22Rv1 (cell line): ENCODE measurements around the gene STX12.
A peak's percentile ranks its signal among the peaks of the same experiment; 100 is the strongest.
"Not testable (repeated sequence)": the region's sequence is repeated elsewhere in the genome, so short reads cannot be mapped to it uniquely, and the experiment has no call there.

Experiments used
- H3K27ac ChIP-seq: fragments of 450-650 bp; 2 replicates; pipeline ENCODE4 v1.5.1; 2017
- ZFX ChIP-seq: fragments of 450-650 bp; IDR thresholded peaks from 2 replicates; pipeline ENCODE4 v1.6.1; 2017; ENCODE audit warnings: antibody characterized with exemption, borderline replicate concordance
- TF ChIP-seq, protein P1 (sequence below): fragments of 450-650 bp; IDR thresholded peaks from 2 replicates; pipeline ENCODE4 v1.5.1; 2017; ENCODE audit warnings: mild to moderate bottlenecking

Gene STX12

DNA sequence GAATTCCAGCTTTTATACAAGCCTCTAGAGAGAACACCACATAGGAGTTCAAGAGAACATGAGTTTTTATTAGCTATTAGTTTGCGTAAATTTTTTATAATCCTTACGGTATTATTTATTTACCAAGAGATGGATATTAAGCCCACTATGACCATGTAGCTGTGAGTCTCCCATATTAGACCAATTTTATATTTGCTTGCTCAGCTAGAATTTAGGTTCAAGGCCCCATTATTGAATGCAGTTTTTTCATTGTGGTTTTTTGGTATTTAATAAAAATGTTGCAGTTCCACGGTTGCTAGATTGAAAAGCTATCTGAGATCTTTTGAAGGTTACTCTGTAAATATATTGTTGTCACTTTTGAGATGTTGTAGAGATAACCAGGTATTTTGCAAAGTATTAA, 60.5 kb downstream of the STX12 start:
- no peak for TF ChIP-seq ZFX
- TF ChIP-seq, protein P1, sequence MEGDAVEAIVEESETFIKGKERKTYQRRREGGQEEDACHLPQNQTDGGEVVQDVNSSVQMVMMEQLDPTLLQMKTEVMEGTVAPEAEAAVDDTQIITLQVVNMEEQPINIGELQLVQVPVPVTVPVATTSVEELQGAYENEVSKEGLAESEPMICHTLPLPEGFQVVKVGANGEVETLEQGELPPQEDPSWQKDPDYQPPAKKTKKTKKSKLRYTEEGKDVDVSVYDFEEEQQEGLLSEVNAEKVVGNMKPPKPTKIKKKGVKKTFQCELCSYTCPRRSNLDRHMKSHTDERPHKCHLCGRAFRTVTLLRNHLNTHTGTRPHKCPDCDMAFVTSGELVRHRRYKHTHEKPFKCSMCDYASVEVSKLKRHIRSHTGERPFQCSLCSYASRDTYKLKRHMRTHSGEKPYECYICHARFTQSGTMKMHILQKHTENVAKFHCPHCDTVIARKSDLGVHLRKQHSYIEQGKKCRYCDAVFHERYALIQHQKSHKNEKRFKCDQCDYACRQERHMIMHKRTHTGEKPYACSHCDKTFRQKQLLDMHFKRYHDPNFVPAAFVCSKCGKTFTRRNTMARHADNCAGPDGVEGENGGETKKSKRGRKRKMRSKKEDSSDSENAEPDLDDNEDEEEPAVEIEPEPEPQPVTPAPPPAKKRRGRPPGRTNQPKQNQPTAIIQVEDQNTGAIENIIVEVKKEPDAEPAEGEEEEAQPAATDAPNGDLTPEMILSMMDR, result no peak
- no peak overlapping the region for H3K27ac ChIP-seq

DNA sequence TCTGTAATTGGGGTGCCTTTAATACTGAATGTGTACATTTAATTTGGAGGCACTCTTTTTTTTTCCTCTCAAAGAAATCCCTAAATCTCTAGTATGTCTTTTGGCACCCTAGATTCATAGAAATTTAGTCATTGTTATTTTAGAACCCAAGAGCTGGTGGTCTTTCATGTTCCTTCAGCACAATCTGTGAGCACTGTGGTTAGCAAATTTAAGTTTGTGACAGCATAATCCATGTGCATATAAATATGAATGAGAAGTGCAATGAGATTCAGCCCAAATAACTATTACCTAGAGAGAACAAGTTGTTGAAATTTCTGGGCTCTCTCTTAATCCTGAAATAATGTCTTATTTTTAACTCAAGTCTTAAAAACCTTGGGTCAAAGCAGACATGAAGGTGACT, 62.0 kb downstream of the STX12 start:
- TF ChIP-seq, protein P1, result no peak
- no peak for TF ChIP-seq ZFX
- H3K27ac ChIP-seq, result no peak overlapping the region

DNA sequence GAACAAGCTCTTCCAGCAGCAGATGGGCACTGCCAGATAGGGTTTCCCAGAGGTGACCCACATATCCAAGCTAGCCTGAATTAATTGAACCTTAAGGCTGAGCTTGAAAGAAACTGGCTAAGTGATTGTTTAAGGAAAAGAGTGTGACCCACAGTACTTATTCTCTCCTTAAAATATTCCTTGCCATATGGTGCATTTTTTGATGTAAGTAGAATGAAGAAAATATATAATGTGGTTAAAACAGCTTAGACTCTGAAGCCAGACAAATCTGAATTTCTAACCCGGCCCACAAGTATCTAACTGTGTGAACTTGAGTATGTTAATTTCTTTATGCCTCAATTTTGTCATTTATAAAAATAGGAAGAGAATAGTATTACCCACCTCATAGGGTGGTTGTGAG, 62.5 kb downstream of the STX12 start:
- TF ChIP-seq ZFX, result no peak
- H3K27ac ChIP-seq, result no peak overlapping the region

GRCh38 chr1:27849951-27850350, 76.9 kb downstream of the STX12 start:
- no peak for TF ChIP-seq ZFX
- TF ChIP-seq, protein P1, result no peak
- H3K27ac ChIP-seq, result no peak overlapping the region

- no peak for TF ChIP-seq ZFX
- TF ChIP-seq, protein P1, result no peak
Measured at GRCh38 chr1:27855085-27855484, 82.1 kb downstream of the STX12 start.

DNA sequence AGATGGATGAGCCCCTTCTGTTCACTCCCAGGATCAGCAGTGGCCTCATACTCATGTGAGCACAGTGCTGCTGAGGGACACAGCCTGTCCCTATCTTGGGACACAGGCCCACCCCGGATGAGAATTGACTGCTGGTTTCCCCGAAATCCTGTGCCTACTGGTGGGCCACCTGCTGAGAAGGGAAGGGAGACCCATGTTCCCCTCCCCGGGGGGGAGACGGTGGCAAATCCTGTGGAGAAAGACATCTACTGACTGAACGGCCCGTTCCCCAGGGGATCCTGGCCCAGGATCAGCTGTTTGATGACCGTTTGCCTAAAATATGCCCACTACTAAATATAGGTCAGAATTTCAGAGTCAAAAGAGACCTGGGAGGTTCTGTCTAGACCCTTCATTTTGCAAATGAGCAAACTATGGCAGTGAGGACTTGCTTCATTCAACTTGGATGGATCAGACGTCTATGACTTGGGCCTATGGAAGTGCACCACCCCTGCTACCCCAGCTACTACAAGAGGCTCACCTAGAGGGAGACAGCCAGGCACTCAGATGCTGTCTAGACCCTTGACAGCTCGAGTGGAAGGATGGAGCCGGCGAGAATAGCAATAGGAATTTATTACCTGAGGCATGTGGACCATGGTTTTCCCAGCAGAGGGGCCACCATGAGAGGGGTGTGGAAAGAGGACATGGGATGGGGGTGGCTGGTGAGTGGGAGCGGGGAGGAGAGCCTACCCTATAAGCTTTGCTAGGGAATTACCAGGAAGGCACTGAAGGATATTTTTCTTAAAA, 83.7 kb downstream of the STX12 start:
- no peak overlapping the region for H3K27ac ChIP-seq
- TF ChIP-seq ZFX, result no peak
- TF ChIP-seq, protein P1, result no peak

More at GRCh38 chr1:27855085-27855484, 82.1 kb downstream of the STX12 start:
- no peak overlapping the region for H3K27ac ChIP-seq

- H3K27ac ChIP-seq, result not testable (repeated sequence)
Measured at GRCh38 chr1:27857552-27857951, 84.5 kb downstream of the STX12 start.

- no peak overlapping the region for H3K27ac ChIP-seq
Measured at GRCh38 chr1:27858072-27858948, 85.3 kb downstream of the STX12 start.

More at GRCh38 chr1:27858072-27858948, 85.3 kb downstream of the STX12 start:
- TF ChIP-seq, protein P1, result peak; percentile 92
- TF ChIP-seq ZFX, result no peak
